Large intestine (tissue), 3 donors: ENCODE results near the gene PPT1. TPM values are rescaled to one million over a fixed set of nuclear protein-coding genes. Genes with fewer than 3 reads are reported as not detected.
A peak's percentile ranks its signal among the peaks of the same experiment; 100 is the strongest.
"Not testable (repeated sequence)": the region's sequence is repeated elsewhere in the genome, so short reads cannot be mapped to it uniquely, and the experiment has no call there.

Experiments used
- DNase-seq, 2 donors: peaks; one replicate each; pipeline versions ENCODE4 v3.0.0 to v3.0.0-alpha.2; 2013
- H3K27ac ChIP-seq: one replicate; pipeline ENCODE4 v1.5.1; 2013; ENCODE audit warnings: low read length
- H3K27me3 ChIP-seq: 2 replicates; pipeline ENCODE4 v1.6.1; 2013; ENCODE audit warnings: low read length; ENCODE audit not compliant: control insufficient read depth, insufficient read depth
- H3K36me3 ChIP-seq: 2 replicates; pipeline ENCODE4 v1.6.1; 2013; ENCODE audit warnings: low read length; ENCODE audit not compliant: control insufficient read depth, insufficient read depth
- H3K4me1 ChIP-seq: one replicate; pipeline ENCODE4 v1.6.1; 2013; ENCODE audit warnings: low read length; ENCODE audit not compliant: control insufficient read depth, insufficient read depth
- H3K4me3 ChIP-seq: one replicate; pipeline ENCODE4 v1.5.1; 2013; ENCODE audit warnings: low read length
- H3K9me3 ChIP-seq: one replicate; pipeline ENCODE4 v1.6.1; 2013; ENCODE audit warnings: mild to moderate bottlenecking, low read depth, low read length, moderate library complexity; ENCODE audit not compliant: control insufficient read depth
- WGBS: methylation state at CpG from one replicate; pipeline ENCODE4 v1.1.5; 2013; ENCODE audit warnings: low lambda C conversion rate; ENCODE audit not compliant: insufficient coverage; 5-methylcytosine and 5-hydroxymethylcytosine counted together
- polyA plus RNA-seq: library from polyadenylated mRNA; unstranded; fragments of 120-200 nt; gene quantifications from one replicate; pipeline ENCODE4 v1.2.1, GENCODE V29; 2013

PPT1 gene
- polyA plus RNA-seq, 1 donor: 66.3 TPM

- no peaks in the 10 kb centered on the region for H3K9me3 ChIP-seq
- peaks cover 18% of the 10 kb centered on the region for H3K4me1 ChIP-seq
- no peaks in the 10 kb centered on the region for H3K27me3 ChIP-seq
- no CpG with 5 or more reads among the region's 5 CpGs for WGBS
- H3K36me3 ChIP-seq: peaks cover 2% of the 10 kb centered on the region
- no peak for DNase-seq
- peak overlapping the region; percentile 77 for H3K4me3 ChIP-seq
- peak overlapping the region; percentile 77 for H3K27ac ChIP-seq
These were observed 55.6 kb downstream of the PPT1 start for GRCh38 chr1:40041466-40041838.

GRCh38 chr1:40040511-40041465, 56.3 kb downstream of the PPT1 start, which contains the start of gene CAP1:
Gene CAP1, plus strand, starts transcription at chr1:40040729. Its CDS starts 18,618 bp downstream, at chr1:40059347.
- WGBS: no CpG with 5 or more reads among the region's 65 CpGs
- Histone ChIP-seq H3K4me3 (peak within 1 kb of the TSS; percentile 77), H3K36me3 (peaks cover 1% of the 10 kb centered on the region), H3K27ac (peak within 1 kb of the TSS; percentile 97), H3K4me1 (peaks cover 18% of the 10 kb centered on the region), H3K9me3 (no peaks in the 10 kb centered on the region), H3K27me3 (no peaks in the 10 kb centered on the region)
- DNase-seq: peak; percentile 100

DNA sequence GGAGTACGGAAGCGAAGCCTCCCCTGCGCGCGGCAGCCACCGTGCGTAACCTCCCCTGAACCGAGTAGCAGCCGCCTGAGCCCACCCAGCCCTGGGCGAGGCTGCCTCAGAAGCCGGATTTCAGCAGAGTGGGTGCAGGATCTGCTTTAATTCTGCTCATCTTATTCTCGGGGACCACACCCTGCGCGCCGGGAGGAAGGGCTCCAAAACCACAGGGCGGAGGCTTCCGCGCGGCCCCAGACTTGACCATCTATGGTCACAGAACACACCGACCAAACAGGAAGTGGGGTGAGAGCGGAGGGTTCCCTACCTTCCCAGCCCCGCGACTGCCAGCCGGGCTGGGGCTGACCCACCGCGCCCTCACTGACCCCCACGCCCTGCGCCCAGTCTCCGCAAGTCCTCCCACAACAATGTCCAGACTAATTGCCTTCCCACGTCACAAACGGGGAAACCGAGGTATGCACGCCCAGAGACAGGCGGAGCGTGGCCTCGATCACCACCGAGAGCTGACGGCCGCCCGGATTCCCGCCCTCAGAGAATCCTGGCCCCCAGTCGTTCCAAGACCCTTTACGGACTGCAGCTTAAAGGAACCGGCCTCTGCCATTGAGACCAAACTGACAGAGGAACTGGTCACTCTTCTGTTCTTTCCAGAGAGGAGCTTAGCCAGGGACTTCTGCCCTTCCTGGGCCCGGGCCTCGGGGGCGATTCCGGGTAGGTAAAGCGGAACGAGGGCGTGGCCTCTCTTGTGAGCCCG, 57.1 kb downstream of the PPT1 start:
- H3K9me3 ChIP-seq: no peaks in the 10 kb centered on the region
- no peaks in the 10 kb centered on the region for H3K27me3 ChIP-seq
- peak overlapping the region; percentile 77 for H3K4me3 ChIP-seq
- peaks cover 18% of the 10 kb centered on the region for H3K4me1 ChIP-seq
- peak; percentile 68 to 88 for DNase-seq
- H3K27ac ChIP-seq: peak overlapping the region; percentile 97
- H3K36me3 ChIP-seq: no peaks in the 10 kb centered on the region
- no CpG with 5 or more reads among the region's 52 CpGs for WGBS

GRCh38 chr1:40039245-40039756, 57.8 kb downstream of the PPT1 start:
- H3K4me3 ChIP-seq: peak overlapping the region; percentile 77
- no peaks in the 10 kb centered on the region for H3K36me3 ChIP-seq
- H3K9me3 ChIP-seq: no peaks in the 10 kb centered on the region
- H3K27me3 ChIP-seq: no peaks in the 10 kb centered on the region
- H3K4me1 ChIP-seq: peaks cover 18% of the 10 kb centered on the region
- peak in 1 of 2 donors; percentile 84 for DNase-seq
- peak overlapping the region; percentile 97 for H3K27ac ChIP-seq
- WGBS: 0% methylated on average over 4 of the region's 10 CpGs

GRCh38 chr1:40038697-40039096, 58.4 kb downstream of the PPT1 start:
- DNase-seq: peak in 1 of 2 donors; percentile 17
- Histone ChIP-seq H3K36me3 (no peaks in the 10 kb centered on the region), H3K27ac (peak overlapping the region; percentile 97), H3K27me3 (no peaks in the 10 kb centered on the region), H3K4me3 (no peak overlapping the region), H3K4me1 (peaks cover 18% of the 10 kb centered on the region), H3K9me3 (no peaks in the 10 kb centered on the region)
- WGBS: 53% methylated on average over 2 of the region's 3 CpGs

DNA sequence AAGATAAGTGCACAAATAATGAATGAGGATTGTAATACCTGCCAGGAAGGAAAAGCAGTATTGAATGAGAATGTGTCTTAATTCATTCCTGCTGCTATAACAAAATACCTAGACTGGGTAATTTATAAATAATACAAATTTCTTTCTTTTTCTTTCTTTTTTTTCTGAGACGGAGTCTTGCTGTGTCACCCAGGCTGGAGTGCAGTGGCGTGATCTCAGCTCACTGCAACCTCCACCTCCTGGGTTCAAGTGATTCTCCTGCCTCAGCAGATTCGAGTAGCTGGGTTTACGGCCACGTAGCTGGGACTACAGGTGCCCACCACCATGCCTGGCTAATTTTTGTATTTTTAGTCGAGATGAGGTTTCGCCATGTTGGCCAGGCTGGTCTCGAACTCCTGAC, 59.8 kb downstream of the PPT1 start:
- no CpG with 5 or more reads among the region's 8 CpGs for WGBS
- not testable (repeated sequence) for H3K9me3 ChIP-seq, H3K27me3 ChIP-seq, H3K27ac ChIP-seq, DNase-seq, H3K4me3 ChIP-seq, H3K36me3 ChIP-seq
- H3K4me1 ChIP-seq: peaks cover 14% of the 10 kb centered on the region

DNA sequence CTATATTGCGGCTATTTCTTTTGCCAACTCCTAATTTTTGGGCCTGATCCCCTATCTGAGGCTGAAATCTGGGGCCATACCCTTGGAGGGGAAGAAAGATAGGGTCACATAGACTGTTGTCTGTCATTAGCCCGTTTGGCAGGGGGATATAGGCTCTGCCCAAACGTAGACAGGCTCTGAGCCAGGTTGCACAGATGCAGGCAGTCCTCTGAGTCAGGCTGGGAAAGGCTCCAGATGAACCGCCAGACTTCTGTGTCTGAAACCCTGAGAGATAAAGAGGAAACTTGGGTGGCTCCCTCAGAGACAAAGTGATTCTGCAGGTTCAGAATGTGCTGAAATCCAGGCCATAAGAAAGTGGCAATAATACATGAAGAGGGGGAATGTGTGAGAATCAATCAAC, 60.5 kb downstream of the PPT1 start:
- H3K9me3 ChIP-seq: no peaks in the 10 kb centered on the region

GRCh38 chr1:40034869-40035268, 62.2 kb downstream of the PPT1 start:
- no peaks in the 10 kb centered on the region for H3K27me3 ChIP-seq
- DNase-seq: no peak
- H3K4me3 ChIP-seq: no peak overlapping the region
- H3K27ac ChIP-seq: no peak overlapping the region
- no CpG with 5 or more reads among the region's 2 CpGs for WGBS
- no peaks in the 10 kb centered on the region for H3K9me3 ChIP-seq
- H3K4me1 ChIP-seq: peaks cover 31% of the 10 kb centered on the region
- no peaks in the 10 kb centered on the region for H3K36me3 ChIP-seq

More for the DNA sequence above, 60.5 kb downstream of the PPT1 start:
- Histone ChIP-seq H3K36me3 (no peaks in the 10 kb centered on the region), H3K4me3 (no peak overlapping the region), H3K27ac (no peak overlapping the region), H3K4me1 (peaks cover 14% of the 10 kb centered on the region), H3K27me3 (no peaks in the 10 kb centered on the region)
- no peak for DNase-seq
- WGBS: no CpG with 5 or more reads among the region's 4 CpGs

DNA sequence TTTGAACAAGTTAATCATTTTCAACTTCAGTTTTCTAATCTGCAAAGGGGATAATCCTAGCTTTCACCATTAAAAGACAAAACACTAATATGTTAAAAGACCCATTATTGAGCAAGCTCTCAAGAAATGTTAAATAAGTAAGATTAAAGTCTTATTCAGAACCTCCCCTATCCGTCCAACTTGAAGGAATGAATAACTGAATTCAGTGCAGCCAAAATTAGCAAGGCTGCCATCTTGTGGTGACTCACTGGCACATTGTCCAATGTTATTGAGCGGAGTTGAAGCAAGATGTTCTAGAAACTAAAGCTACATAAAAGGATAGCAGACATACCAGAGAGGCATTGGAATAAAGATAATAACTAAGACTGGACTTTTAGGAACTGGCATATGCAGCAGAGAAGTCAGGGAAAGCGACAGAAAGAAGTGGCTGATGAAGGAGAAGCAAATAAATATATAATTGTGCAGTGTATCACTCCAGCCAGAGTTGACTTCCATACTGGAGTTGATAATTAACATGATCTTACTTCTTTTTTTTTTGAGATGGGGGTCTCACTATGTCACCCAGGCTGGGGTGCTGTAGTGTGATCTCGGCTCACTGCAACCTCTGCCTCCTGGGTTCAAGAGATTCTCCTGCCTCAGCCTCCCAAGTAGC, 64.7 kb downstream of the PPT1 start:
- Histone ChIP-seq H3K9me3 (no peaks in the 10 kb centered on the region), H3K4me3 (no peak overlapping the region), H3K4me1 (peaks cover 22% of the 10 kb centered on the region), H3K27ac (peak overlapping the region; percentile 10), H3K27me3 (no peaks in the 10 kb centered on the region), H3K36me3 (no peaks in the 10 kb centered on the region)
- 33% methylated on average over 1 of the region's 4 CpGs for WGBS
- peak; percentile 27 to 69 for DNase-seq
